GM12878 (cell line): ENCODE results near the gene MED13L.
"Not testable (repeated sequence)": the region's sequence is repeated elsewhere in the genome, so short reads cannot be mapped to it uniquely, and the experiment has no call there.

ENCODE experiments used
- CHD4 ChIP-seq: fragments of 200-600 bp; sonication (generic); IDR thresholded peaks from 2 replicates; pipeline ENCODE4 v1.6.1; 2016; ENCODE audit warnings: mild to moderate bottlenecking
- CREM ChIP-seq: IDR thresholded peaks from 2 replicates; pipeline ENCODE4 v1.6.1; 2014; ENCODE audit warnings: antibody characterized with exemption, low read depth
- ELK1 ChIP-seq: IDR thresholded peaks from 2 replicates; pipeline ENCODE4 v1.6.1; 2012; ENCODE audit warnings: low read depth, low read length, improper control_type of control experiment
- EP300 ChIP-seq, 2 experiments: fragments of 150-350 bp in 1 of 2; IDR thresholded peaks; 2 replicates each; pipeline ENCODE4 v1.6.1; 2011 to 2012; ENCODE audit warnings: low read depth in 2 of 2, low read length in 2 of 2, borderline replicate concordance in 1 of 2, improper control_type of control experiment in 1 of 2, inconsistent platforms in 1 of 2; ENCODE audit not compliant: control insufficient read depth in 1 of 2
- FOXM1 ChIP-seq: IDR thresholded peaks from 2 replicates; pipeline ENCODE4 v1.6.1; 2012; ENCODE audit warnings: low read depth, mild to moderate bottlenecking, inconsistent platforms, low read length, moderate library complexity
- NFIC ChIP-seq: IDR thresholded peaks from 2 replicates; pipeline ENCODE4 v1.6.1; 2012; ENCODE audit warnings: low read depth, mild to moderate bottlenecking, inconsistent platforms, low read length, moderate library complexity
- POLR2A ChIP-seq: IDR thresholded peaks from 2 replicates; pipeline ENCODE4 v1.6.1; 2011; ENCODE audit warnings: low read depth, mild to moderate bottlenecking, low read length
- POLR2AphosphoS5 ChIP-seq: IDR thresholded peaks from 2 replicates; pipeline ENCODE4 v1.6.1; 2011; ENCODE audit warnings: mild to moderate bottlenecking, low read length, inconsistent platforms
- SMARCA5 ChIP-seq: fragments of 450-650 bp; IDR thresholded peaks from 2 replicates; pipeline ENCODE4 v1.6.1; 2017; ENCODE audit warnings: mild to moderate bottlenecking
- SMC3 ChIP-seq: IDR thresholded peaks from 2 replicates; pipeline ENCODE4 v1.6.1; 2011; ENCODE audit warnings: low read length, improper control_type of control experiment, borderline replicate concordance
- ZBTB33 ChIP-seq: fragments of 450-650 bp; IDR thresholded peaks from 2 replicates; pipeline ENCODE4 v1.6.1; 2017; ENCODE audit warnings: mild to moderate bottlenecking
- TF ChIP-seq, protein P1 (sequence below), 3 experiments: IDR thresholded peaks in 2 of 3; conservative IDR thresholded peaks in 1 of 3; 2 replicates each; pipeline ENCODE4 v1.5.1; 2011; ENCODE audit warnings: low read depth in 3 of 3, low read length in 3 of 3, mild to moderate bottlenecking in 3 of 3, control low read depth in 2 of 3, moderate library complexity in 2 of 3, inconsistent platforms in 1 of 3, mixed read lengths in 1 of 3; ENCODE audit not compliant: control insufficient read depth in 2 of 3, insufficient read depth in 1 of 3; ENCODE audit errors: extremely low read depth in 1 of 3

GRCh38 chr12:116238570-116239119 is 38.8 kb downstream of the MED13L start:
- TF ChIP-seq NFIC; POLR2AphosphoS5; ZBTB33; POLR2A; CHD4; SMC3; ELK1; EP300 (IDR thresholded peaks at IDR 0.05; ENCODE audit: borderline replicate concordance in 1 of 2, control insufficient read depth in 1 of 2, low read depth in 2 of 2, low read length in 2 of 2); SMARCA5; FOXM1; CREM: not testable (repeated sequence)
- TF ChIP-seq, protein P1, sequence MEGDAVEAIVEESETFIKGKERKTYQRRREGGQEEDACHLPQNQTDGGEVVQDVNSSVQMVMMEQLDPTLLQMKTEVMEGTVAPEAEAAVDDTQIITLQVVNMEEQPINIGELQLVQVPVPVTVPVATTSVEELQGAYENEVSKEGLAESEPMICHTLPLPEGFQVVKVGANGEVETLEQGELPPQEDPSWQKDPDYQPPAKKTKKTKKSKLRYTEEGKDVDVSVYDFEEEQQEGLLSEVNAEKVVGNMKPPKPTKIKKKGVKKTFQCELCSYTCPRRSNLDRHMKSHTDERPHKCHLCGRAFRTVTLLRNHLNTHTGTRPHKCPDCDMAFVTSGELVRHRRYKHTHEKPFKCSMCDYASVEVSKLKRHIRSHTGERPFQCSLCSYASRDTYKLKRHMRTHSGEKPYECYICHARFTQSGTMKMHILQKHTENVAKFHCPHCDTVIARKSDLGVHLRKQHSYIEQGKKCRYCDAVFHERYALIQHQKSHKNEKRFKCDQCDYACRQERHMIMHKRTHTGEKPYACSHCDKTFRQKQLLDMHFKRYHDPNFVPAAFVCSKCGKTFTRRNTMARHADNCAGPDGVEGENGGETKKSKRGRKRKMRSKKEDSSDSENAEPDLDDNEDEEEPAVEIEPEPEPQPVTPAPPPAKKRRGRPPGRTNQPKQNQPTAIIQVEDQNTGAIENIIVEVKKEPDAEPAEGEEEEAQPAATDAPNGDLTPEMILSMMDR (IDR thresholded peaks at IDR 0.05 in 2 of 3, conservative IDR thresholded peaks at IDR 0.05 in 1 of 3; ENCODE audit: control insufficient read depth in 2 of 3, extremely low read depth in 1 of 3, insufficient read depth in 1 of 3, low read depth in 3 of 3, low read length in 3 of 3): not testable (repeated sequence)
